Neutrophil (primary cell): Measurements from ENCODE around the gene AGAP1.

ENCODE experiments used
- H3K27ac ChIP-seq: fragments of 200-600 bp; sonication (generic); 2 replicates; pipeline ENCODE4 v1.5.1; 2016; ENCODE audit warnings: mild to moderate bottlenecking, moderate library complexity
- H3K27me3 ChIP-seq: fragments of 200-600 bp; sonication (generic); 2 replicates; pipeline ENCODE4 v1.6.0; 2016; ENCODE audit warnings: mild to moderate bottlenecking
- H3K36me3 ChIP-seq: fragments of 200-600 bp; sonication (generic); 2 replicates; pipeline ENCODE4 v1.5.1; 2017
- H3K4me1 ChIP-seq, 2 experiments: fragments of 200-600 bp in 1 of 2; sonication (generic) in 1 of 2; 1 replicate in 1 of 2; 2 replicates in 1 of 2; pipeline versions ENCODE4 v1.5.1 to v1.6.1; 2013 to 2016; ENCODE audit warnings: low read depth in 1 of 2, low read length in 1 of 2, mild to moderate bottlenecking in 1 of 2, moderate library complexity in 1 of 2; ENCODE audit not compliant: control insufficient read depth in 1 of 2, insufficient read depth in 1 of 2
- H3K4me3 ChIP-seq, 2 experiments: fragments of 200-600 bp in 1 of 2; sonication (generic) in 1 of 2; 1 replicate in 1 of 2; 2 replicates in 1 of 2; pipeline ENCODE4 v1.5.1; 2013 to 2016; ENCODE audit warnings: low read depth in 1 of 2, low read length in 1 of 2, mild to moderate bottlenecking in 1 of 2, moderate library complexity in 1 of 2
- H3K9me3 ChIP-seq: fragments of 200-600 bp; sonication (generic); 2 replicates; pipeline ENCODE4 v1.5.1; 2016
- CTCF ChIP-seq: fragments of 200-600 bp; sonication (generic); IDR thresholded peaks from 2 replicates; pipeline ENCODE4 v1.5.1; 2016; ENCODE audit warnings: antibody characterized with exemption

Gene AGAP1

DNA sequence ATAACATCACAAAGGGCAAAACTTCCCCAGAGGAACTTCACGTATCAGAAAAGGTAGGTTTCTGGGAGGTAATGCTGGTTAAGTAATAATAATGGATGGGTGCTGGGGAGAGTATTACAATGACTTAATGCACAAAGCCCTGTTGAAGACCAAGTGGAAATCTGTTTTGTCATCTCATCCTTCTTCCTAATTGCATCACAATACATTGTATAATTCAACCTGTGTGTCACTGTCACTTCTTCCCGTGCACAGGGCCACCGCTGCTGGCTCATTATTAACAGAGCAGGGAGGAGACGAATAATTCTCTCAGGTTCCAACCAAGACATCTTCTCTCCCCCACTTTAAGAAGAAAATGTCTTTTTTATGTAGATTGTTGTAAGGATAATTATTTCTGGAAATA is 290.9 kb downstream of the AGAP1 start:
- H3K27ac ChIP-seq: no peak overlapping the region
- H3K9me3 ChIP-seq: no peaks in the 10 kb centered on the region
- TF ChIP-seq CTCF: no peak

DNA sequence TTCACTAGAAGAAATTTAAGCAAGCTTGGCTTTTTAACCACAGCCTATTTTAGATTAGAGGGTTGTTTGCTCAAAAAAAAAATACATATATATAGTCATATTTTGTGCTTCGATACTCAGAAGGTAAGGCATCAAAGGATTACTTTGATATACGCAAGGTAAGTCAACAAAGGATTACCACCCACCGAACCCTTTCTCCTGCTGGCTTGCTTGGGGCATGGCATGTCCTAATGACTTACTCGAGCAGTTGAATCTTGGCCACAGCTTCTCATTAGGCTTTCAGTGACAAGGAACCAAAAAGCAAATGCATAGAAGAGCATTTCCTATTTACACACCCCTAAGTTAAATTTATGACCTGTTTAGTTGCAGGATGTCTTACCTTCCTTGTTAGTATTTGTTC is 295.7 kb downstream of the AGAP1 start:
- no peaks in the 10 kb centered on the region for H3K9me3 ChIP-seq
- no peak overlapping the region for H3K27ac ChIP-seq
- H3K4me3 ChIP-seq: no peak overlapping the region
- no peaks in the 10 kb centered on the region for H3K4me1 ChIP-seq
- no peak for TF ChIP-seq CTCF
- no peaks in the 10 kb centered on the region for H3K36me3 ChIP-seq
- peaks cover 27% of the 10 kb centered on the region for H3K27me3 ChIP-seq

More for the DNA sequence above, 290.9 kb downstream of the AGAP1 start:
- no peaks in the 10 kb centered on the region for H3K36me3 ChIP-seq
- H3K4me1 ChIP-seq: no peaks in the 10 kb centered on the region
- H3K4me3 ChIP-seq: no peak overlapping the region
- H3K27me3 ChIP-seq: peaks cover 15% of the 10 kb centered on the region

DNA sequence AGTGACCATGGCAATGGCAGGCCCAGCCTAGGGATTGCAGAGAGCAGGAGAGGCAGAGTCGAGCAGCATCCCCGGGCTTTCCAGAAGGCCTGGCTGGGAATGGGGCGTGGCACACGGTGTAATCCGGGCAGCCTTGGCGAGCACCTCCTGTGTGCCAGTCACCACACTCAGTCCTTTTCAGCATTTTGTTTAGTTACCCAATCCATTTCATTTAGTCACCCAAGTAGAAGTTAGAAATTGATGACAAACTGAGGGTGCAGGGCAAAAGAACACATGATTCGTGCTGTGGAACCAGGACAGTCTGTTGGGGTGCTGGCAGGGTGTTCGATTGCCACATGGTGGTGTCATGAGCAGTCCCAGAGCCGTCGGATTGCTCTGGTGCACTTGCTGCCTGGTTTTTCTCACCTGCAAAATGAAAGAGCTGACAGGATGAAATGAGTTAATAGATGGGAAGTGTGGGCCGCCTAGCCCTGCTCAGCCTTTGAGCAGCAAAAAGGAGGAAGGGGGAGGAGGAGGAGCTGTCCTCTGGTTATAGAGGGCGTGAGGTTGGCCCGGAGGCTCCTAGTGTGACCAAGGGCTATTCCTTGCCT is 299.4 kb downstream of the AGAP1 start:
- Histone ChIP-seq H3K27ac (no peak overlapping the region), H3K36me3 (no peaks in the 10 kb centered on the region), H3K27me3 (peaks cover 33% of the 10 kb centered on the region), H3K4me1 (no peaks in the 10 kb centered on the region), H3K4me3 (no peak overlapping the region), H3K9me3 (no peaks in the 10 kb centered on the region)
- TF ChIP-seq CTCF: no peak

DNA sequence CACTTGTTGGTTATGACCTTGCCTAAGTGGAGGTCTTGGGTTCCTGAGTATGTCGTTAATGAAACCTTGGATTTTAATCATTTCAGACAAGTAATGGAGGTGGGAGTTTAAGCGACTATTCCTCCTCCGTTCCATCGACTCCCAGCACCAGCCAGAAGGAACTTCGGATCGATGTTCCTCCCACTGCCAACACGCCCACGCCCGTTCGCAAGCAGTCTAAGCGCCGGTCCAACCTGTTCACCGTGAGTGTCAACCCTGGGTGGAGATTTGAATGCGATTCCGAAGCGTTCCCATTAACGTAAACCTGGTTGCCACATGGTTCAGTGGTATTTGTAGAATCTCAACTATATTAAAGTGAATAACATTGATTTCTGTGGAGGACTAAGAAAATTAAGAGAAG is 305.4 kb downstream of the AGAP1 start:
- Histone ChIP-seq H3K4me1 (no peaks in the 10 kb centered on the region), H3K27me3 (peaks cover 16% of the 10 kb centered on the region), H3K36me3 (no peaks in the 10 kb centered on the region), H3K9me3 (no peaks in the 10 kb centered on the region), H3K4me3 (no peak overlapping the region), H3K27ac (no peak overlapping the region)
- TF ChIP-seq CTCF: no peak

DNA sequence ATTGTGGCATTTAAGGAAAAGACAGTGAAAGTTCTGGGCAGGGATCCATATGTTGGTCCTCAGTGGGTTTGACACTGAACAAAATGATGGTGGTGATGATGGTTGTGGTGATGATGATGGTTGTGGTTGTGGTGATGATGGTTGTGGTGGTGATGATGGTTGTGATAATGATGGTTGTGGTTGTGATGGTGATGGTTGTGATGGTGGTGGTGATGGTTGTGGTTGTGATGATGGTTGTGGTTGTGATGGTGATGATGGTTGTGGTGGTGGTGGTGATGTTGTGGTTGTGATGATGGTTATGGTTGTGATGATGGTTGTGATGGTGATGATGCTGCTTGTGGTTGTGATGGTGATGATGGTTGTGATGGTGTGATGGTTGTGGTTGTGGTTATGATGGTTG is 308.7 kb downstream of the AGAP1 start:
- Histone ChIP-seq H3K27ac (no peak overlapping the region), H3K9me3 (no peaks in the 10 kb centered on the region), H3K27me3 (no peaks in the 10 kb centered on the region), H3K4me1 (no peaks in the 10 kb centered on the region), H3K4me3 (no peak overlapping the region), H3K36me3 (no peaks in the 10 kb centered on the region)
- TF ChIP-seq CTCF: no peak

- Histone ChIP-seq H3K4me3 (no peak overlapping the region), H3K27me3 (no peaks in the 10 kb centered on the region), H3K27ac (no peak overlapping the region), H3K36me3 (no peaks in the 10 kb centered on the region), H3K9me3 (no peaks in the 10 kb centered on the region), H3K4me1 (no peaks in the 10 kb centered on the region)
- no peak for TF ChIP-seq CTCF
These were observed 309.2 kb downstream of the AGAP1 start for GRCh38 chr2:235803028-235803427.
